HG02973 (cell line): Measurements from ENCODE around the gene ADAMTSL1.
A peak's percentile ranks its signal among the peaks of the same experiment; 100 is the strongest.

Experiments used
- ATAC-seq: cut with Tn5 transposase; IDR thresholded peaks from one replicate; pipeline ENCODE4 v1.9.1; 2021; ENCODE audit warnings: moderate library complexity; ENCODE audit not compliant: unreplicated experiment

Gene ADAMTSL1, protein sequence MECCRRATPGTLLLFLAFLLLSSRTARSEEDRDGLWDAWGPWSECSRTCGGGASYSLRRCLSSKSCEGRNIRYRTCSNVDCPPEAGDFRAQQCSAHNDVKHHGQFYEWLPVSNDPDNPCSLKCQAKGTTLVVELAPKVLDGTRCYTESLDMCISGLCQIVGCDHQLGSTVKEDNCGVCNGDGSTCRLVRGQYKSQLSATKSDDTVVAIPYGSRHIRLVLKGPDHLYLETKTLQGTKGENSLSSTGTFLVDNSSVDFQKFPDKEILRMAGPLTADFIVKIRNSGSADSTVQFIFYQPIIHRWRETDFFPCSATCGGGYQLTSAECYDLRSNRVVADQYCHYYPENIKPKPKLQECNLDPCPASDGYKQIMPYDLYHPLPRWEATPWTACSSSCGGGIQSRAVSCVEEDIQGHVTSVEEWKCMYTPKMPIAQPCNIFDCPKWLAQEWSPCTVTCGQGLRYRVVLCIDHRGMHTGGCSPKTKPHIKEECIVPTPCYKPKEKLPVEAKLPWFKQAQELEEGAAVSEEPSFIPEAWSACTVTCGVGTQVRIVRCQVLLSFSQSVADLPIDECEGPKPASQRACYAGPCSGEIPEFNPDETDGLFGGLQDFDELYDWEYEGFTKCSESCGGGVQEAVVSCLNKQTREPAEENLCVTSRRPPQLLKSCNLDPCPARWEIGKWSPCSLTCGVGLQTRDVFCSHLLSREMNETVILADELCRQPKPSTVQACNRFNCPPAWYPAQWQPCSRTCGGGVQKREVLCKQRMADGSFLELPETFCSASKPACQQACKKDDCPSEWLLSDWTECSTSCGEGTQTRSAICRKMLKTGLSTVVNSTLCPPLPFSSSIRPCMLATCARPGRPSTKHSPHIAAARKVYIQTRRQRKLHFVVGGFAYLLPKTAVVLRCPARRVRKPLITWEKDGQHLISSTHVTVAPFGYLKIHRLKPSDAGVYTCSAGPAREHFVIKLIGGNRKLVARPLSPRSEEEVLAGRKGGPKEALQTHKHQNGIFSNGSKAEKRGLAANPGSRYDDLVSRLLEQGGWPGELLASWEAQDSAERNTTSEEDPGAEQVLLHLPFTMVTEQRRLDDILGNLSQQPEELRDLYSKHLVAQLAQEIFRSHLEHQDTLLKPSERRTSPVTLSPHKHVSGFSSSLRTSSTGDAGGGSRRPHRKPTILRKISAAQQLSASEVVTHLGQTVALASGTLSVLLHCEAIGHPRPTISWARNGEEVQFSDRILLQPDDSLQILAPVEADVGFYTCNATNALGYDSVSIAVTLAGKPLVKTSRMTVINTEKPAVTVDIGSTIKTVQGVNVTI (N-terminal part only)

DNA sequence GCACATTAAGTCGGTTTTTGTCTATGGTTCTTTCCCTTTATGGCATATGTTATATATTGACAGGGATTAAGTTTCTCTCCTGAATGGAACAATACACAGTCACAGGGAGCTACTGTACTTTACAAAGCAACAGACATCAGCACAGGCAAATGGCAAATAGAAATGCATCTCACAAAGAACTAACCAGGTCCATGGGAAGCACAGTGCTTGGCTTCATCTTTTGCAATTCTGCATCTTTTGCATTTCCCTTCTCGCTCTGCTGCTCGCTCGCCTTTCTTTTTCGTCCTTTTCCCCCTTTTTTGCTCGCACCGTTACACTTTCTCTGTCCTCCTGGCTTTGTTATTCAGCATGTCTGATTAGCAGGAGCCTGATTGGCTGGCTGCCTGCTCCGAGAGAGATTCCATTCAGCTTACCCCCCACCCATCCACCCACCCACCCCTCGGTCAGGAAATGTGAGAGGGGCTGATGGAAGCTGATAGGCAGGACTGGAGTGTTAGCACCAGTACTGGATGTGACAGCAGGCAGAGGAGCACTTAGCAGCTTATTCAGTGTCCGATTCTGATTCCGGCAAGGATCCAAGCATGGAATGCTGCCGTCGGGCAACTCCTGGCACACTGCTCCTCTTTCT lies at the start of gene ADAMTSL1:
ADAMTSL1 (plus strand) TSS at position 502 of the 628 bp plus-strand sequence; CDS start at position 582, 80 bp downstream.
- no peak for ATAC-seq

DNA sequence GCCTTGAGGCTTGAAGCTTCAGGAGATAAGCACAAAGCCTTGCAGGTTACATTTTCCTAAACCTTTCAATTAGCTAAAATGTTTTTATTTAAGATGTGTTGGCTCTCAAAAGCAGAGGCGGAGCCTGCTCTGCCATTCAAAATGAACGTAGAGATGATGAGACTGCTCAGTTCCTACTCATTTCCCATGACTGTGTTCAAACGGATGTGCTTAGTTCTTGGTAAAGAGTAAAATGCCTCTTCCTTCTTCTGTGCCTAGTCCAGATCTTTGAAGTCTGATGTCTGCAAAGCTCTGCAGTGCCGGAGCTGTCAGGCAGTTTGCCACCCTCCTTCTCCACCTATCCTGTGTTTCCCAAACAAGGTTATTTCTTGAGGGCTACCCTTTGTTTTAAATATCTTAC lies 46.3 kb upstream of the ADAMTSL1 start:
- ATAC-seq: no peak

DNA sequence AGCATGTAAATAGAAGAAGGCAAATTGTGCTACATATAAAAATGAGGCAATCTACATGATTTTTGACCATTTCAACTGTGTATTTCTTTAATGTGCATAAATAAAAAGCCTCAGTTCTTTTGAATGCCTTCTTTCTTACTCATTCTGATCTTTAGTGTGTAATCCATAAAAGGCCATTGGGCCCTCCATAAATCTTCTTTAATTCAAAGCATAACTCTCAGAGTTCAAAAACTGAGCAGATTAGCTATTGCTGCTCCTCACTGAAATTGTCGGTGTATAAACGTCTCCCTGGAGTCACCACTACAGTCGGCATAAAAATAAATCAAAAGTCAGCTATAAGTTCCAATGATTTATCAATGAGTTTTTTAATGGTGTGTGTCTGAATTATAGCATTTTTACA lies 45.3 kb upstream of the ADAMTSL1 start:
- no peak for ATAC-seq

DNA sequence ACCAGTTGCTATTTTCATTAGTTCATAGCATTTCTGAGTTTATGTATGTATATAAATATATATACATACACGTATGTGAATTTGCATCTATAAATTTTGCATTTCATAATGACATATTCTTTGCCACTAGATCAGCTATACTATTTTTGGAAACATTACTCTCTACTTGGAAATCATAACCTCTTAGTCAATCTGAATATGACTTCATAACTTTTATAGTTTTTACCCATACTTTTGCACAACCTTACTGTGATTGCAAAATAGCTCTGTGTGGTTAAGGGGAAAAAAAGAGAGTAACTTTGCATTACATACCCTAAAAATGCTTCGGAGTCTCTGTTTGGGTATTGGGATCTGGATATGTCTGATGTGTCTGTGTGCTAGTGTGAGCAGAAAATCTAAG lies 44.9 kb upstream of the ADAMTSL1 start:
- ATAC-seq: no peak

DNA sequence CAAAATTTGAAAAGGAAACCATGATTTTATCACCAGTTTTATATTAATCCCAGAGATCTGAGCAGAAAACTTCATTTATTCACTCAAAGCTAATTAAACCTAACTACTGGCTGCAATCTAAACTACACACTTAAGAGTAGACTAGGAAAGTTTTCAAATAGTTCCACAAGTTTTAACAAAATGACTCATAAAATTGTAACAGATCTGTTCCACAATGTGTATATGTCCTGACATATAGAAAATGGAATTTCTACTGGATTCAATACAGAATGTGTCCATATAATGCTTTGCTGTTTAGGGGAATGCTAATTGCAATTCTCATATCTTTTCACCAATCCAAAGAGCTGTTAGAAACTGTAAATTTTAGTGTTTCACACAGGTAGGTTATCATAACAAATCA lies 40.3 kb upstream of the ADAMTSL1 start:
- no peak for ATAC-seq

DNA sequence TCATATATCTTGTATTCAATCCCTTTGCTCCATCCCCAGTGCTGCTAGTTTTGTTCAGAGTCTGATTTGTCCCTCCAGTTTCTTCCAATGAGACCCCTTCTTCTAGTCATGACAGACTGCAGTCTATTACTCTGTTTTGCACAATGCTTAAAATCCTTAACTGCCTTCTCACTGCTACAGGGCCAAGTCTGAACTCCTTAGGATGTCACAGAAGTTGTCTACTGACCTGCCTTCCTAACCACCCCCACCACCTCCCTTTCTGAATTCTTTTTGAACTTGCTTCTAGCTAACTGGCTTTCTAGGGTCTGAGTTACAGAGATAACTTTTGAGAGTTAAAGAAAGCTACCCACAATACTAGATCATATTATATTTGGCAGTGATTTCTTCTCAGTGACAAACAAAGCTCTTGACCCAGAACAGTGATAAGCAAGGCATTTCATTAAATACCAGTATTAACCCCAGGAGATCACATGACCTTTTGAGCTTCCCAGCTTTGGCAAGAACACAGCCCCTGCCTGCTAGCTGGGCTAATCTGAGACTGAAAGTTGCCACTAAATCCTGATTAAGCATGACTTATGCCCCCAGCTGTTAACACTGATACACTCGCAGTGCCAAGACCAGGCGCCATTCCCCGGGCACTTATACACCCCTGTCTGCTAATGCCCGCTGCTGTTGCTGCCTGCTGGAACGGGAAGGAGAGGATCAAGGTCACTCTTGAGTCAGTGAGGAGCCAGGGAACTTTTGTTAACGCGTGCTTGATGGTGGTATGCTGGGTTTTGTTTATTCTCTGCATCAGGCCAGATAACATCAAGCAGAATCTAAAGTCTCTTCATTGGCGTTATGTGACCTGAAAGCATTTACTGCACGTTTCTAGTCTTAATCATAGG lies 36.4 kb upstream of the ADAMTSL1 start:
- no peak for ATAC-seq

DNA sequence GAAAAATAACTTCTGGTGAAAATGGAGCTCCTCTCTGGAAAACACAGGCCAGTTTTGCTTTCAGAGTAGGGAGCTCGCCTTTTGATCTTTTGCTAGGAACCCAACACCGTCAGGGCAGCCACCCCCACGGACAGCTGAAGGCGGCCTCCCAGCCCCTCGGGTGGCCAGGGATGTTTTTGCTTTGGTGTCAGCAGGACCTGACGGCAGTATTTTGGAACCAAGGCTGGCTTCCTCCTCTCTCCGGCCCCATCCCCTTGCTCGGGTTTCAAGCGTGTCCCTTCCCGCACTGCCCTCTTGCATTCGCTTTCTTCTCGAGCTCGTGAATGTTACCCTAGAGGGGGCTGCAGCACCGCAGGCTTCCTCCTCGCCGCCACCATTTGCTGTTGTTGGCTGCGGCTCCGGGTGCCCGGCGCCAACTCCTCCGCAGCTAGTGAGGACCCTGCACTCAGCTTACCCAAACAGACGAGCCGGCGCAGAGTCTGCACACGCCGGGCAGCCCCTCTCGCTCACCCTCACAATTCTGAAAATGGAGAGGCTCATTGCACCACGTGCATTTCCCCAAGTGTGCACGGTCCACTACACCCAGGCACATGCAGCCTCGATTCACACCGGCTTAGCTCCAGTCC lies 35.5 kb upstream of the ADAMTSL1 start:
- ATAC-seq: no peak

DNA sequence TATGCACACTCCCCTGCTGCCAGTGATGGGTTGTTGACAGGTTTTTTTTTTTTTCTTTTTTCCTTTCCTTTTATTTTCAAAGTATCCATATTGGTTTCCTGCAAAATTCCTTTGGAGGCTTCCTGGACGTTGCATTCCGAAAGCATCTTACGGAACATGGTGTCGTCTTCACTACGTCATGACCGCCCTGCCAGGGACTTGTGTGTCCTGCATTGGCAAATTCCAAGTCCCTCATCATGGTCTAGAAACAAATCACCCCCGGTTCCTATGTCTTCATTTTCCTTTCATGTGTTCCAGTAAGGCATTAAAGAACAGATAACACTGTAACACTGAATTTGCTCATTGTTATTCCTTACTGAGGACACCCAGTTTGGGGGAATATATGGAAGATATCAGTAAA lies 35.0 kb upstream of the ADAMTSL1 start:
- no peak for ATAC-seq

DNA sequence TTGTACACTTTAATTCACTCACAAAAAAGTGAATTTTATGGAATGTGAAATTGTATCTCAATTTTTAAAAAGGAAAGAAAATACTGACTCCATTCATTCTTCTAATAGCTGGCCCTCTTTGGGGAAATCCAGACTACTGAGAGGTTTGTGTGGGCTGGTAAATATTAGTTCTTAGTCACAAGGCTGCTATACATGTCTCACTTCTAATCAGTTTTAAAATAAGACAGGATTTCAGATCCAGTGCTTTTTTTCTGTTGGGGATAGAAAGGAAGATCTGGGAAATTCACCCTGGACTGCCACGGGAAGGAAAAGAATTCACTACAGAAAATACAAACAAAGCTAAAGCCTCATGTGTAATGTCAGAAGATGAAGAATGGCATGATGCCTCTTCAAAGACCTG lies 32.7 kb upstream of the ADAMTSL1 start:
- ATAC-seq: no peak

DNA sequence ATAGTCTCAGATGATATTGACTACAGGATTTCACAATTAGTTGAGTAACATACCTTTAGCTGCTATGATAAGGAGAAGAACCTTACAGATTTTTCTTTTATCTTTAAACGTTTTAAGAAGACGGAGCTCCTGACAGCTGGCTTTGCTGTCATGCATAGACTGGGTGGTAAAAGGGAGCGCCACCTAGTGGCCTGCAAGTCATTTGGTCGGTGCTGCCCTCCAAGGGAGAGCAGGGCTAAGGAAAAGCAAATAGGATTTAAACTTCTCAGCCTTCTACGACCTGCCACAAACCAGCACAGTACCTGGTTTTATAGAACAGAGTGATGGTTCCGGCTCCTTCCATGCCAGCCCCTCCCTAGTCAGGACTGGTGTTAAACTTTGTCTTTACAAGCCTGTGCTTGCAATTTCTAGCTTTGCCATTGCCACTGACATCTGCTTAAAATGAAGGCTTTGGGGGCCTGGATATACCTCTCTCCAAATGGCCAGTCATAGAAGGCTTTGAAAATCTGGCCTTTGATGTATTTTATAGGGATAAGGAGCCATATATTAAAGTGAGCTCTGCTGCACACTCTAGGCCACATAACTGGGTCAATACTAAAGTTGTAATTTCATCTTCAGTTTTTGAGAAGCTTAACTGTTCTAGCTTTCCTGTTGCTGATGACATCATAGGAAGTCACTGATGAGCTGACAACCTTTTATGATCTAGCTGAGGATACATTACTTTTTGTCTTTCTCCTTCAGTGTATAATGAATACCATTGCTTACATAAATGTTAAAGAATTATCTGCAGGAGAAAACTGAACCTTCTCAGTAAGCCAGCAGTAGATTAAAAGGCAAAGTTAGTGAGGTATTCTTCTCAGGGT lies 31.1 kb upstream of the ADAMTSL1 start:
- peak; percentile 86 for ATAC-seq

DNA sequence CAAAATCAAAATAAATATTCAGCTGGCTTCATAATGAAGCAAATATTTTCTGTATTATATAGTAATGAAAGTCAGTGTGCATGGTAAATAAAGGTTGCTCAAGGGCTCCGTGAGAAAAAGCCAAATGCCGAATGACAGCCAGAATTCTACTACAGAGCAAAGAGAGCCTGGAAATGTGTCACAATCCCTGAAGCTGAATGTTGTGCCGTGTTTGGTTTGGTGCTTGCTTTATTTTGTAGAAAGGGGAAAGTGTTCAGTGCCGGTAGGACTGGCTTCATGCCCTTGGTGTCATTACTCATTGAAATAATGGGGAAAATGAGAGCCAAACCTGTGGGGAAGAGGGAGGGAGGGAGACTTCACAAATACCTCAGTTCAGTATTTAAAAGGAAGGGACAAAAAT lies 26.8 kb upstream of the ADAMTSL1 start:
- ATAC-seq: no peak

DNA sequence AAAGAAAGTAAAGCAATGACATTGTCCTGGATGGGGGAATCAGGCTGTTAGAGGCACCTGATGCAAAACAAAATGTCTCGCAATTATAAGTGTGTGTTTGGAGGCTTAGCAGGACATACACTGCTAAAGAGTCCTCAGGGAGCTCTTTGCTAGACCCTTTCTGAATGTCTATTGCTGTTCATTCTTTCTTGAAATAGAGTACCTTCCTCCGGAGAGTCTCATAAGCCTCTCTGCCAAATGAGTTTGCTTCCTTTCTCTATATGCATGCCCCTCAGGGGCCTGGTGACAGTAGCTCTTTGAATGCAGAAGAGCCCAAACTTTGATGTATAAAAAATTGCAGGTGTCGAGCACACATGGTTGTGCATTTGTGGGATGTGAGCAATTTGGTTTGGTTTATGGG lies 26.4 kb upstream of the ADAMTSL1 start:
- no peak for ATAC-seq

DNA sequence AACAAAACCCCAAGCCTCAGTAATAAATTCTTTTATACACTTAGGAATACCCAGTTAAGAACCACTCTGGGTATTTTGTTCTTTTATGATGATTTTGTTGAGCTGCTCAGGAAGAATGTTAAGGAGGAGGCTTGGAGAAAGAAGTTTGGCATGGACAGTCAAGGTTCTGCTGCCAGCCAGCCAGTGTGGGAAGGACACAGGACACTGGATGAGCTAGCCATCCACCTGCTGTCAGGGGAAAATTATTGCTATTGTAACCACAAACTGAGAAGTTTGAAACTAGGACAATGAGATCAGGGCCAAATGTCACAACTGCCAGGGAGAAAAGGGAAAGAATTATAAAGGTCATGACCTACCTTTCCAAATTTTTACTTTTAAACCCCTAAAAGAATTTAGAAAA lies 25.9 kb upstream of the ADAMTSL1 start:
- ATAC-seq: no peak

DNA sequence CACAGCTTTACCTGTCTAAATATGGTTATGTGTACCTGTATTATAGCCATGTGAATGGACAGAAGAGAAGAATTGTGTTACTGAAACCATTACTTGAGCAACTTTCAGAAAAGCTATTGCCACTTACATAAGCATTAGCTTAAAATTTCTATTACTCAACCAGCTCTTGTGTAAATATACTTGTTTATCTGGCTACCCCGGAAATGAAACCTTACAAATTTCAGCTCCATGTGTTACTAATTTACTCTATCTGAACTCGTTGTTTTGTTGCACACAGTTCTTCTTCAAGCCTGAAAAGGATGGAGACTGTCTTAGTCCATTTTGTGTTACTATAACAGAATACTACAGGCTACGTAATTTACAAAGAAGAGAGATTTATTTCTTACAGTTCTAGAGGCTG lies 22.5 kb upstream of the ADAMTSL1 start:
- ATAC-seq: no peak

DNA sequence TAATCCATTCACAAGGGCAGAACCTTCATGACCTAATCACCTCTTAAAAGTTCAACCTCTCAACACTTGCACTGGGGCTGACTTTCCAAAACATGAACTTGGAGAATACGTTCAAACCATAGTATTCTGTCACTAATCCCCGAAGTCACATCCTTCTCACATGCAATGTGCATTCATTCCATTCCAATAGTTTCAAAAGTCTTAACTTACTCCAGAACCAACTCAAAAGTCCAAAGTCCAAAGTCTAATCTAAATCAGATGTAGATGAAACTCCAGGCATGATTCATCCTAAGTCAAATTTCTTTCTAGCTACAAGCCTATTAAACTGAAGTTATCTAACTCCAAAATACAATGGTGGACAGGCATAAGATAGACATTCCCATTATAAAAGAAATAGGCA lies 21.7 kb upstream of the ADAMTSL1 start:
- ATAC-seq: no peak

DNA sequence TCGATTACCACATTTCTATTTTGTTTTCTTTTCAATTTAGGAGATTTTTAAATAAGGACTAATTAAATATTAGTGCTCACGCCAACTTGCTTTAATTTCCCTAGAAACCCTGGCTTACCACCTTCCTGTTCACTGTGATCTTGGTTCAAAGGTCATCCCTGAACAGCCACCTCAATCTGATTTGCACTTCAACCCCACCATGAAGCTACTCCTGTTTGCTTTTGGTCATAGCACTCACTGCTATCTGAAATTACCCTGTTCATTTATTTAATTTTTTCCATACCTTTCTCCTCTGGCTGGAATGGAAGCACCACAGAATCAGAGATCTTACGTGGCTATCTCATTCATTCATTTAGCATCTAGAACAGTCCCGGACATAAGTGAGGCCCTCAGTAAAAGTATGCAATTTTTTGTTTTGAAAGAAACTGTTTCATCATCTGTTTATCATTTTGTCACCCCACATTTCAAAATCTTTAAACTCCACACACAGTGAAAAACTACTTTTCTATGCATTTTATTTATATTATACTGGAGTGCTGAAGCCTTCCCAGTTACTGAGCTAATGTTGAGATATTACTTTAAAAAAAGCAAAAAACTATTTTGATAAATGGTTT lies 17.2 kb upstream of the ADAMTSL1 start:
- ATAC-seq: no peak

DNA sequence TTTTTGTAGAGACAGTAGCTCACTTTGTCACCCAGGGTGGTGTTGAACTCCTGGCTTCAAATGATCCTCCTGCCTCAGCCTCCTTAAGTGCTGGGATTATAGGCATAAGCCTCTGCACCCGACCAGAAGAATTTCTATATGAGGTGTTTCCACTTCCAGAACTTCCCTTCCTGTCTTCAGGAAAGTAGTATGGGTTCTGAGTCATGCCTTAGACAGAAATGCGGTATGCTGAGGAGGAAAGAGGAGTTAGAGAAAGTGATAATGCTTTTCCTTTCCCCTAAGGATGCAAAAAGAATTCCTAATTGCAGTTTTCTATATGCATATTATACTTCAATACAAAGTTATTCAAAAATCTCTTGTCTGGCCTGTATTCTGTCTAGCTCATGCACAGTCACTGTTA lies 16.4 kb upstream of the ADAMTSL1 start:
- ATAC-seq: no peak
